AG10803 (cell line): ENCODE results near the gene STXBP2.
A peak's percentile ranks its signal among the peaks of the same experiment; 100 is the strongest.

ENCODE experiments used
- DNase-seq: peaks from one replicate; pipeline ENCODE4 v3.0.0; 2010; ENCODE audit warnings: low read depth
- H3K4me3 ChIP-seq: 2 replicates; pipeline ENCODE4 v1.5.1; 2011; ENCODE audit warnings: mild to moderate bottlenecking, low read length, control low read depth
- TF ChIP-seq, protein P1 (sequence below): conservative IDR thresholded peaks from 2 replicates; pipeline ENCODE4 v1.5.1; 2011; ENCODE audit warnings: mild to moderate bottlenecking, low read length, control low read depth, inconsistent platforms

Gene STXBP2

DNA sequence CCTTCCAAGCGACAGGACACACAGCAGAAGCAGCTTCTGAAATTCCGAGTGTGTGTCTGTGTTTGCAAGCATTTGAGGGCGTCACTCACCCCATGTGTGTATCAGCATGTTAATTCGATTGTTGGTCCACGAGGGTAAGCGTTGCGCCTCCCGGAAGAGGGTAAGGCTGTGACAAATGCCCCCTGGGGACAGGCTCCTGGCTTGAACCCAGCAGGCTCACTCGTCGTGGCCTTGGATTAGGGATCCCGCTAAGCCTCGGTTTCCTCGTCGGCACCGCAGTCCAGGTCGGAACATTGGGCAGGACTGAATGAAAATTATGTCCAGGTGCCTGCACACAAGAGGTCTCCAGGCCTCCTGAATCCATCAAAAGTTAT lies 606 bp upstream of the STXBP2 start:
- no peak overlapping the region for H3K4me3 ChIP-seq
- no peak for DNase-seq

DNA sequence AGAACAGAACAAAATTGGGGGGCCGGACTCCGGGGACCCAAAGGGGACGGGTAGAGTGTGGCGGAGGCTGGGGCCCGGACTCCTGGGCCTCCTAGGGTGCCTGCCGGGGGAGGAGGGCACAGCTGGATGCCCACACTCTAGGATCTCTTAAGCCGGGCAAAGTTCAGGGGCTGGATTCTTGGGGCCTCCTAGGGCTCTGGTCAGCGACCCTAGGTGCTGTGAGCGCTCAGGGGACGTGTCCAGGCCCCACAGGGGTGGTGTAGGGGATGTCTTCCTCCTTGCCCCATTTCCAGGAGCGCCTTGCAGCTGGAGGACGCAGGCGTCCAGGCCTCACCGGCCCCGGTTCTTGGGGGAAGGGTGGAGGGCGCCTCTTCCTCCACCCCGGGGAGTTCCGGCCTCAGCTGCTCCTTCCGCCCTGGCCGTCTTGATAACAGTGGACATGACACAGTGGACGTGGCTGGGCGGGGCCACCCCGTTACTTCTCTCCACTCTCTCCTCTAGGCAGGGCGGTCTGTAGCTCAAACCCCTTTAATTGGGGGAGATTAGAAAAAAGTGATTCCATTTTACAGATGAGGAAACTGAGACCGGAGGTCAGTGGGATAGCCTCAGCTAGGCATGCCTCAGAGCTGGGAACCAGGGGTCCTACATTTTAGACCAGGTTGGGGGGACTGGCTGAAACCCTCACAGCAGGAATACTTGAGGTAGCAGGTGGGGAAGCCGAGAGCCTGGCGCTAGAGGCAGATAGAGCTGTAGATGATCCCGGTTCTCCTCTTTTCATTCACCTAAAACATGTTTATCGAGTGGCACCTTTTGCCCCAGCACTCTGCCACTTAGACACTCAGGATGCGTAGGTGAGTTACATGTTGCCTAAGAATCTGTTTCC lies 705 bp downstream of the STXBP2 start:
- TF ChIP-seq, protein P1, sequence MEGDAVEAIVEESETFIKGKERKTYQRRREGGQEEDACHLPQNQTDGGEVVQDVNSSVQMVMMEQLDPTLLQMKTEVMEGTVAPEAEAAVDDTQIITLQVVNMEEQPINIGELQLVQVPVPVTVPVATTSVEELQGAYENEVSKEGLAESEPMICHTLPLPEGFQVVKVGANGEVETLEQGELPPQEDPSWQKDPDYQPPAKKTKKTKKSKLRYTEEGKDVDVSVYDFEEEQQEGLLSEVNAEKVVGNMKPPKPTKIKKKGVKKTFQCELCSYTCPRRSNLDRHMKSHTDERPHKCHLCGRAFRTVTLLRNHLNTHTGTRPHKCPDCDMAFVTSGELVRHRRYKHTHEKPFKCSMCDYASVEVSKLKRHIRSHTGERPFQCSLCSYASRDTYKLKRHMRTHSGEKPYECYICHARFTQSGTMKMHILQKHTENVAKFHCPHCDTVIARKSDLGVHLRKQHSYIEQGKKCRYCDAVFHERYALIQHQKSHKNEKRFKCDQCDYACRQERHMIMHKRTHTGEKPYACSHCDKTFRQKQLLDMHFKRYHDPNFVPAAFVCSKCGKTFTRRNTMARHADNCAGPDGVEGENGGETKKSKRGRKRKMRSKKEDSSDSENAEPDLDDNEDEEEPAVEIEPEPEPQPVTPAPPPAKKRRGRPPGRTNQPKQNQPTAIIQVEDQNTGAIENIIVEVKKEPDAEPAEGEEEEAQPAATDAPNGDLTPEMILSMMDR = no peak
- H3K4me3 ChIP-seq = peak overlapping the region; percentile 8; the same call in 1 of the 2 replicates
- DNase-seq = no peak

More for the DNA sequence above, 606 bp upstream of the STXBP2 start:
- TF ChIP-seq, protein P1 = no peak

DNA sequence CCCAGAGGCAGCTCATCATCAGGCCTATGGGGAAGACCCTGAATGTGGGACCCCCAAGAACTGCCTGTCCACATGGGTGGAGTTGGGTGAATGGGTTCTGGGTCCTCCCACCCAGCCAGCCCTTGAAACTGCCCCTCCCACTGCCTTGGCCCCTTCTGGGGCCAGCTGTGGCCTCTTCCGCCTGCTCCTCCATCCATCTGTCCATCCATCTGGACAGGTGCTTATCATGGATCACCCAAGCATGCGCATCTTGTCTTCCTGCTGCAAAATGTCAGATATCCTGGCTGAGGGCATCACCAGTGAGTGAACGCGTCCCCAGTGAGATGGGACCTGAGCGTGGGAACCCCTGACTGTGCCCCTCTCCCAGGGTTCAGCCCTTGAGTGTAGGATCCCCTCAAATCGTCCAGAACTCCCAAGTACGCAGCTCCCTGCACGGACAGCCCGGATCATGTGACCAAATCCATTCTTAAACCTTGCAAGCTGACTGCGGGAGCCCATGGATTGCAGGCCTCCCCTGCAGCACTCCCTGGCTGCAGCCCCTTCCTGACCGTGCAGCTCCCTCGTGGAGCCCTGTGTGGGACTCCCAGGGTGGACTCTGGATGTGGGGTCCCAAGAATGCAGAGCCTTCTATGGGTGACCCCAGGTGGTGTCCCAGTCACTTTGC lies 2.0 kb downstream of the STXBP2 start:
- TF ChIP-seq, protein P1 = no peak
- no peak overlapping the region for H3K4me3 ChIP-seq
- DNase-seq = no peak

DNA sequence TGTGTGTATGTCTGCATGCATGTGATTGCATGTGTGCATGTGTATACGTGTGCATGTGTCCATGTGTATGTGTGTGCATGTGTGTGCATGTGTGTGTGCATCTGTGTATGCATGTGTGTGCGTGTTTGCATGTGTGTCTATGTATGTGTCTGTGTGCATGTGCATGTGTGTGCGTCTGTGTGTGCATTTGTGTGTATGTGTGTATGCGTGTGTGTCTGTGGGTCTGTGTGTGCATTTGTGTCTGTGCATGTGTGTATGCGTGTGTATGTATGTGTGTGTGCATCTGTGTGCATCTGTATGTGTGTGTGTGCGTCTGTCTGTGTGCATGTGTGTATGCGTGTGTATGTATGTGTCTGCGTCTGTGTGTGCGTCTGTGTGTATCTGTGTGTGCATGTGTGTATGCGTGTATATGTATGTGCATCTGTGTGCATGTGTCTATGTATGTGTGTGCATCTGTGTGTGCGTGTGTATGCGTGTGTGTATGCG lies 3.0 kb downstream of the STXBP2 start:
- TF ChIP-seq, protein P1 = no peak
- H3K4me3 ChIP-seq = no peak overlapping the region
- DNase-seq = no peak

DNA sequence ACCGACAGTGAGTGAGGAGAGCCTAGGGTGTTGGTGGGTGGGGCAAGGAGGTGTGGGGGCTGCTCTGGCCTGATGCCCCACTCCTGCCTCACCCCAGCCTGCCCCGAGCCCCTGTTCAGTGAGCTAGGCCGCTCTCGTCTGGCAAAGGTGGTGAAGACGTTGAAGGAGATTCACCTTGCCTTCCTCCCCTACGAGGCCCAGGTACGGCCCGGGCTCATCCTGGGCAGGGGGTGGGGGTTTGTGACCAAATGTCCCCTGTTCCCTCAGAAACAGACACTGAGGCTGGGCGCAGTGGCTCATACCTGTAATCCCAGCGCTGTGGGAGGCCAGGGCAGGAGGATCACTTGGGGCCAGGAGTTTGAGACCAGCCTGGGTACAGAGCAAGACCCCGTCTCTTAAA lies 3.9 kb downstream of the STXBP2 start:
- TF ChIP-seq, protein P1 = no peak
- H3K4me3 ChIP-seq = no peak overlapping the region
- DNase-seq = no peak

DNA sequence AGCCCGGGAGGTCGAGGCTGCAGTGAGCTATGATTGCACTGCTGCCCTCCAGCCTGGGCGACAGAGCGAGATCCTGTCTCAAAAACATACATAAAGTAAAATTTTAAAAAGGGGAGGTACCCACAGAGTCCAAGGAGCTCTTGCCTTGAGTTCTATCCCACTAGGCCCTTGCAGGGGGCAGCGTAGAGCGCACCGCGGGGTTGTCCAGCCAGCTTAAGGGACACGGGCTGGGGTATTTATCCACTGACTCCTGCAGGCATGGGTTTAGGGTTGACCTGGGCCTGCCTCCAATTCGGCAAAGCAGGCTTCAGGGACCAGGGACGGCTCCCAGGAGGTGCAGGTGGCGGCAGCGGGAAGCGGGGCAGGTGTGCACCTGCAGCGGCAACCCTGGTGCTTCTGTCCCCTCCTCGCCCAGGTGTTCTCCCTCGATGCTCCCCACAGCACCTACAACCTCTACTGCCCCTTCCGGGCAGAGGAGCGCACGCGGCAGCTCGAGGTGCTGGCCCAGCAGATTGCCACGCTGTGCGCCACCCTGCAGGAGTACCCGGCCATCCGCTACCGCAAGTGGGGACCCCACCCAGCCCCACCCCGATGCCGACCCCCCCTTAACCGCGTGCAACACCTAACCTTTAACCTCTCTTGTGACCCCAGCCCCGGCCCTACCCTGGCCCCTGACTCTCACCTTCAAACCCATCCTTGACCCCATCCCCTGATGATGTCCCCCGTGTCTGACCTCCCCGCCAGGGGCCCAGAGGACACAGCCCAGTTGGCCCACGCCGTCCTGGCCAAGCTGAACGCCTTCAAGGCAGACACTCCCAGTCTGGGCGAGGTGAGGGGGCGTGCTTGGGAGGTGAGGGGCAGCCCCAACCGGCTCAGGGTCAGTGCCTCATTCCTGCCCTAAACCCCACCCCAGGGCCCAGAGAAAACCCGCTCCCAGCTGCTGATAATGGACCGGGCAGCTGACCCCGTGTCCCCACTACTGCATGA lies 4.7 kb downstream of the STXBP2 start:
- no peak overlapping the region for H3K4me3 ChIP-seq
- TF ChIP-seq, protein P1 = no peak
- DNase-seq = no peak
